Lower leg skin (tissue), 4 donors: ENCODE results near the gene CPZ. TPM values are rescaled to one million over a fixed set of nuclear protein-coding genes. Genes with fewer than 3 reads are reported as not detected.
A peak's percentile ranks its signal among the peaks of the same experiment; 100 is the strongest.
"Not testable (repeated sequence)": the region's sequence is repeated elsewhere in the genome, so short reads cannot be mapped to it uniquely, and the experiment has no call there.

Experiments
- DNase-seq, 2 donors: peaks; one replicate each; pipeline ENCODE4 v3.0.0-alpha.2; 2019; ENCODE audit warnings: low spot score in 2 of 2
- H3K4me3 ChIP-seq: fragments of 200-600 bp; sonication (generic); 2 replicates; pipeline ENCODE4 v1.5.1; 2017; ENCODE audit warnings: mild to moderate bottlenecking, low read depth; ENCODE audit not compliant: poor library complexity, severe bottlenecking
- CTCF ChIP-seq, 3 donors: fragments of 450-650 bp; IDR thresholded peaks; one replicate each; pipeline ENCODE4 v1.5.1; 2016; ENCODE audit warnings: antibody characterized with exemption in 3 of 3, mild to moderate bottlenecking in 3 of 3, moderate library complexity in 2 of 3
- POLR2A ChIP-seq, 2 donors: fragments of 450-650 bp; IDR thresholded peaks; one replicate each; pipeline ENCODE4 v1.6.1; 2016 to 2017; ENCODE audit warnings: antibody characterized with exemption in 2 of 2, mild to moderate bottlenecking in 1 of 2, moderate library complexity in 1 of 2
- WGBS, 2 donors: methylation state at CpG; one replicate each; pipeline ENCODE4 v1.1.5; 2018; 5-methylcytosine and 5-hydroxymethylcytosine counted together
- intact Hi-C: fragments of 100-400 bp; cut with DNase I; formaldehyde crosslinking; loops from one replicate; pipeline ENCODE4 v1.15.0; 2023; ENCODE audit warnings: low total_unique reads
- total RNA-seq, 4 donors: library from RNA; depleted of rRNA; stranded (reverse); fragments of >200 nt; gene quantifications; one replicate each; pipeline ENCODE4 v1.1.0, GENCODE V29; 2016

CPZ gene
- total RNA-seq, 4 donors from 2014 or later, result 0.91 to 10.2 TPM; not detected in 2

- WGBS, 2 donors, result no CpG with 5 or more reads among the region's 29 CpGs
- DNase-seq, H3K4me3 ChIP-seq, intact Hi-C loops: not testable (repeated sequence)
These were observed 43.5 kb downstream of the CPZ start for GRCh38 chr4:8635897-8636554.

- peak in 1 of 2 donors; percentile 42 for DNase-seq
- intact Hi-C loops, result no loop called here
- 68 to 77% methylated on average over 2 of the region's 2 CpGs for WGBS, 2 donors
- H3K4me3 ChIP-seq, result no peak overlapping the region
- TF ChIP-seq POLR2A (IDR thresholded peaks at IDR 0.05), result no peak
- no peak for TF ChIP-seq CTCF (IDR thresholded peaks at IDR 0.05)
These were observed 45.0 kb downstream of the CPZ start for GRCh38 chr4:8637456-8637984.

- H3K4me3 ChIP-seq, result no peak overlapping the region
- no peak for TF ChIP-seq POLR2A (IDR thresholded peaks at IDR 0.05)
- no peak for TF ChIP-seq CTCF (IDR thresholded peaks at IDR 0.05)
- 67 to 74% methylated on average over 10 of the region's 10 CpGs for WGBS, 2 donors
- intact Hi-C loops, result no loop called here
- peak in 1 of 2 donors; percentile 78 for DNase-seq
These were observed 46.5 kb downstream of the CPZ start for GRCh38 chr4:8639021-8639420.

- WGBS, 2 donors, result 77 to 84% methylated on average over 26 of the region's 26 CpGs
- intact Hi-C loops, result no loop called here
- no peak overlapping the region for H3K4me3 ChIP-seq
- TF ChIP-seq CTCF (IDR thresholded peaks at IDR 0.05) (no peak), POLR2A (IDR thresholded peaks at IDR 0.05) (no peak)
- DNase-seq, result peak in 1 of 2 donors; percentile 82
These were observed 47.5 kb downstream of the CPZ start for GRCh38 chr4:8639777-8640720.

GRCh38 chr4:8640816-8641215, 48.3 kb downstream of the CPZ start:
- DNase-seq, result no peak
- TF ChIP-seq POLR2A (IDR thresholded peaks at IDR 0.05) (no peak), CTCF (IDR thresholded peaks at IDR 0.05) (no peak)
- intact Hi-C loops, result no loop called here
- 86 to 91% methylated on average over 11 of the region's 11 CpGs for WGBS, 2 donors
- no peak overlapping the region for H3K4me3 ChIP-seq

- TF ChIP-seq CTCF (IDR thresholded peaks at IDR 0.05), result no peak
- no peak for TF ChIP-seq POLR2A (IDR thresholded peaks at IDR 0.05)
- no peak overlapping the region for H3K4me3 ChIP-seq
- peak in 1 of 2 donors; percentile 81 for DNase-seq
- intact Hi-C loops, result no loop called here
- WGBS, 2 donors, result 93% methylated on average over 15 of the region's 15 CpGs
These were observed 48.7 kb downstream of the CPZ start for GRCh38 chr4:8641256-8641655.
